B cell (primary cell): Measurements from ENCODE around the gene TAS2R5. TPM values are rescaled to one million over a fixed set of nuclear protein-coding genes. Genes with fewer than 3 reads are reported as not detected.
"Not testable (repeated sequence)": the region's sequence is repeated elsewhere in the genome, so short reads cannot be mapped to it uniquely, and the experiment has no call there.

Experiments used
- ATAC-seq: fragments of 200-7000 bp; cut with Tn5 transposase; one replicate; pipeline ENCODE4 v1.10.0; 2021; ENCODE audit warnings: low read depth, mild to moderate bottlenecking, moderate number of reproducible peaks, moderate library complexity
- CTCF ChIA-PET: fragments of 350-600 bp; sonication (Branson Sonifier 250); formaldehyde crosslinking; loops from one replicate; lab custom pipeline; 2021; ENCODE audit warnings: antibody characterized with exemption, inconsistent platforms; lab: Charles Lee
- POLR2A ChIA-PET: fragments of 350-600 bp; sonication (Branson Sonifier 250); formaldehyde crosslinking; loops from one replicate; lab custom pipeline; 2021; ENCODE audit warnings: antibody characterized with exemption; lab: Charles Lee
- DNase-seq: peaks from one replicate; pipeline ENCODE4 v3.0.0; 2013
- H2AFZ ChIP-seq: 2 replicates; pipeline ENCODE4 v1.6.1; 2012; ENCODE audit warnings: mild to moderate bottlenecking, low read depth, low read length; ENCODE audit not compliant: insufficient read depth, poor library complexity, severe bottlenecking
- H3K27ac ChIP-seq, 2 donors: 1 replicate in 1 of 2; 2 replicates in 1 of 2; pipeline ENCODE4 v1.5.1; 2012 to 2013; ENCODE audit warnings: low read length in 2 of 2, mild to moderate bottlenecking in 2 of 2, moderate library complexity in 1 of 2
- H3K27me3 ChIP-seq, 4 experiments: fragments of 200-600 bp in 1 of 4; sonication (generic) in 1 of 4; replicated peaks in 1 of 4; 1 replicate in 2 of 4; 2 replicates in 2 of 4; pipeline versions ENCODE4 v1.6.1 to v1.7.0; 2013 to 2016; ENCODE audit warnings: low read length in 3 of 4, mild to moderate bottlenecking in 2 of 4, mixed read lengths in 1 of 4, moderate library complexity in 1 of 4; ENCODE audit not compliant: insufficient read depth in 4 of 4, control insufficient read depth in 3 of 4; ENCODE audit errors: control extremely low read depth in 1 of 4
- H3K36me3 ChIP-seq, 2 experiments: replicated peaks in 1 of 2; 1 replicate in 1 of 2; 2 replicates in 1 of 2; pipeline versions ENCODE4 v1.6.1 to v1.7.1; 2013; ENCODE audit warnings: low read length in 1 of 2; ENCODE audit not compliant: insufficient read depth in 2 of 2, control insufficient read depth in 1 of 2; ENCODE audit errors: control extremely low read depth in 1 of 2, extremely low read depth in 1 of 2
- H3K4me1 ChIP-seq, 2 donors: fragments of 200-600 bp in 1 of 2; sonication (generic) in 1 of 2; 1 replicate in 1 of 2; 2 replicates in 1 of 2; pipeline versions ENCODE4 v1.5.1 to v1.6.1; 2013 to 2017; ENCODE audit warnings: low read length in 2 of 2; ENCODE audit not compliant: control insufficient read depth in 2 of 2, insufficient read depth in 2 of 2
- H3K4me2 ChIP-seq: replicated peaks from 2 replicates; pipeline ENCODE3; 2012; ENCODE audit warnings: mild to moderate bottlenecking, low read depth, low read length; ENCODE audit not compliant: poor library complexity, severe bottlenecking
- H3K4me3 ChIP-seq, 5 experiments: fragments of 200-600 bp in 1 of 5; sonication (generic) in 1 of 5; 1 replicate in 3 of 5; 2 replicates in 2 of 5; pipeline versions ENCODE4 v1.5.1 to v1.7.0; 2011 to 2016; ENCODE audit warnings: low read length in 4 of 5, mild to moderate bottlenecking in 4 of 5, low read depth in 2 of 5, control low read depth in 1 of 5, moderate library complexity in 1 of 5; ENCODE audit not compliant: insufficient read depth in 1 of 5; ENCODE audit errors: control extremely low read depth in 1 of 5, extremely low read depth in 1 of 5
- H3K79me2 ChIP-seq: fragments of 200-600 bp; sonication (generic); one replicate; pipeline ENCODE4 v1.6.0; 2016; ENCODE audit warnings: low read length; ENCODE audit not compliant: control insufficient read depth, insufficient read depth
- H3K9ac ChIP-seq: fragments of 200-600 bp; sonication (generic); 2 replicates; pipeline ENCODE4 v1.6.1; 2017; ENCODE audit warnings: mild to moderate bottlenecking, low read length, moderate library complexity
- H3K9me3 ChIP-seq, 3 donors: one replicate each; pipeline versions ENCODE4 v1.6.1 to v1.7.1; 2013; ENCODE audit warnings: low read length in 2 of 3; ENCODE audit not compliant: control insufficient read depth in 2 of 3, insufficient read depth in 1 of 3; ENCODE audit errors: control extremely low read depth in 1 of 3
- H4K20me1 ChIP-seq: 2 replicates; pipeline ENCODE4 v1.6.0; 2012; ENCODE audit warnings: mild to moderate bottlenecking, low read length; ENCODE audit not compliant: insufficient read depth, control insufficient read depth, poor library complexity, severe bottlenecking
- H3K27ac Mint-ChIP-seq: one replicate; pipeline ENCODE4 v1.8.0; 2021; ENCODE audit warnings: mixed read lengths
- H3K27me3 Mint-ChIP-seq: one replicate; pipeline ENCODE4 v1.8.0; 2021; ENCODE audit warnings: mixed read lengths
- H3K4me1 Mint-ChIP-seq: one replicate; pipeline ENCODE4 v1.8.0; 2021; ENCODE audit warnings: mixed read lengths
- H3K4me3 Mint-ChIP-seq: one replicate; pipeline ENCODE4 v1.8.0; 2021; ENCODE audit warnings: mixed read lengths
- H3K9me3 Mint-ChIP-seq: one replicate; pipeline ENCODE4 v1.8.0; 2022; ENCODE audit warnings: mixed read lengths; ENCODE audit not compliant: insufficient read depth
- CTCF ChIP-seq: fragments of 200-600 bp; IDR thresholded peaks from one replicate; pipeline ENCODE4 v1.8.0; 2022; ENCODE audit warnings: antibody characterized with exemption, mild to moderate bottlenecking
- EZH2 ChIP-seq: IDR thresholded peaks from 2 replicates; pipeline ENCODE4 v1.6.1; 2012; ENCODE audit warnings: borderline replicate concordance, low read depth, mild to moderate bottlenecking, moderate library complexity, low read length; ENCODE audit not compliant: insufficient read depth, poor library complexity, severe bottlenecking
- WGBS: methylation state at CpG from one replicate; pipeline ENCODE4 v1.1.5; 2013; ENCODE audit warnings: missing lambda C conversion rate; ENCODE audit not compliant: insufficient coverage; 5-methylcytosine and 5-hydroxymethylcytosine counted together
- intact Hi-C: fragments of 100-400 bp; cut with micrococcal nuclease; formaldehyde crosslinking; loops from one replicate; pipeline ENCODE4 v1.10.0; 2022
- polyA plus RNA-seq: library from polyadenylated mRNA; depleted of rRNA; stranded (reverse); fragments of >200 nt; gene quantifications from 2 replicates; pipeline ENCODE4 v1.2.3, GENCODE V29; 2012
- total RNA-seq, 2 donors: library from RNA; stranded (reverse); fragments of 120-200 nt in 1 of 2; gene quantifications; 1 replicate in 1 of 2; 2 replicates in 1 of 2; pipeline versions ENCODE4 v1.2.3 to v1.2.4, GENCODE V29; 2013 to 2022

Gene TAS2R5
- total and polyA plus RNA-seq, 2 donors (not counting 1 experiment from before 2014, with no cell fraction given) = 1.3 to 3.6 TPM

- H3K4me1 Mint-ChIP-seq = no peaks in the 10 kb centered on the region
- H3K27ac Mint-ChIP-seq = no peak within 1 kb of the TSS
- no peaks in the 10 kb centered on the region for H4K20me1 ChIP-seq
- no peaks in the 10 kb centered on the region for H3K27me3 Mint-ChIP-seq
- H3K9me3 Mint-ChIP-seq = no peaks in the 10 kb centered on the region
- no peaks in the 10 kb centered on the region for H3K4me1 ChIP-seq
- H3K36me3 ChIP-seq = peaks cover 13 to 43% of the 10 kb centered on the region in 2 experiments
- no peaks in the 10 kb centered on the region for H3K27me3 ChIP-seq
- H3K9ac ChIP-seq = no peak within 1 kb of the TSS
- H3K9me3 ChIP-seq = no peaks in the 10 kb centered on the region
- WGBS = 100% methylated on average over 3 of the region's 3 CpGs
- ATAC-seq (no peak), DNase-seq (no peak)
- CTCF ChIA-PET = no interaction called here
- H3K79me2 ChIP-seq = no peaks in the 10 kb centered on the region
- H2AFZ ChIP-seq = no peak within 1 kb of the TSS
- no peak within 1 kb of the TSS for H3K4me3 Mint-ChIP-seq
- no peak within 1 kb of the TSS for H3K4me3 ChIP-seq
- intact Hi-C loops = no loop called here
- TF ChIP-seq EZH2 = no peak
- TF ChIP-seq CTCF = no peak
- H3K4me2 ChIP-seq = no peak within 1 kb of the TSS
- no peak within 1 kb of the TSS for H3K27ac ChIP-seq
- POLR2A ChIA-PET = no interaction called here
These were observed 26.2 kb upstream of the TAS2R5 start, which contains the start of gene TAS2R3 for GRCh38 chr7:141763797-141764196. Gene TAS2R3, plus strand, starts transcription at chr7:141764097. Its CDS starts 62 bp downstream, at chr7:141764159.

- intact Hi-C loops, H3K4me2 ChIP-seq, H3K36me3 ChIP-seq, H3K27ac ChIP-seq, H3K79me2 ChIP-seq, H3K9me3 Mint-ChIP-seq, H3K27me3 ChIP-seq, H4K20me1 ChIP-seq, POLR2A ChIA-PET, H3K4me1 Mint-ChIP-seq, DNase-seq, H3K9ac ChIP-seq, CTCF ChIA-PET, H3K27me3 Mint-ChIP-seq, H3K9me3 ChIP-seq, H3K4me1 ChIP-seq, H3K4me3 ChIP-seq, ATAC-seq, H2AFZ ChIP-seq, H3K27ac Mint-ChIP-seq, H3K4me3 Mint-ChIP-seq: not testable (repeated sequence)
- no CpG with 5 or more reads among the region's 3 CpGs for WGBS
These were observed 19.9 kb upstream of the TAS2R5 start for GRCh38 chr7:141770083-141770583.
